Endothelial cell of umbilical vein (primary cell): ENCODE data around the gene MBOAT1. TPM values are rescaled to one million over a fixed set of nuclear protein-coding genes. Genes with fewer than 3 reads are reported as not detected.

Source experiments
- BruUV-seq: library from RNA; stranded (reverse); fragments of 400-500 nt; replicated peaks from 2 replicates; lab custom pipeline; 2021; lab: Mats Ljungman, UMichigan
- CTCF ChIA-PET: fragments of 300-600, 350-600 bp; sonication (Branson Sonifier 250); formaldehyde crosslinking; loops from one replicate; lab custom pipeline; 2021; ENCODE audit warnings: antibody characterized with exemption, inconsistent platforms; lab: Charles Lee
- POLR2A ChIA-PET: fragments of 300-600, 350-600 bp; sonication (Branson Sonifier 250); formaldehyde crosslinking; loops from one replicate; lab custom pipeline; 2021; ENCODE audit warnings: antibody characterized with exemption, inconsistent platforms; lab: Charles Lee
- DNase-seq: peaks from one replicate; pipeline ENCODE4 v3.0.0-alpha.2; 2011; ENCODE audit warnings: low read depth, low spot score
- FAIRE-seq: peaks from 2 replicates; lab custom pipeline; 2011; peaks lifted over from hg19 to GRCh38; lab: Jason Lieb, UNC
- H2AFZ ChIP-seq: 2 replicates; pipeline ENCODE4 v1.6.0; 2012; ENCODE audit warnings: low read depth, low read length, control low read depth, inconsistent platforms
- H3K27ac ChIP-seq: 2 replicates; pipeline ENCODE4 v1.5.1; 2011; ENCODE audit warnings: low read depth, mild to moderate bottlenecking, control low read depth, low read length, moderate library complexity; ENCODE audit not compliant: insufficient read depth
- H3K27me3 ChIP-seq, 2 experiments: 2 replicates each; pipeline versions ENCODE4 v1.6.0 to v1.6.1; 2011; ENCODE audit warnings: low read length in 2 of 2, mixed read lengths in 1 of 2; ENCODE audit not compliant: control insufficient read depth in 2 of 2, insufficient read depth in 2 of 2
- H3K36me3 ChIP-seq, 2 experiments: 2 replicates in 1 of 2; 3 replicates in 1 of 2; pipeline ENCODE4 v1.5.1; 2011; ENCODE audit warnings: low read length in 2 of 2, mild to moderate bottlenecking in 1 of 2, moderate library complexity in 1 of 2; ENCODE audit not compliant: control insufficient read depth in 2 of 2, insufficient read depth in 2 of 2; ENCODE audit errors: extremely low read depth in 1 of 2
- H3K4me1 ChIP-seq: 3 replicates; pipeline ENCODE4 v1.5.1; 2011; ENCODE audit warnings: mild to moderate bottlenecking, low read length; ENCODE audit not compliant: control insufficient read depth, insufficient read depth; ENCODE audit errors: extremely low read depth
- H3K4me2 ChIP-seq: 2 replicates; pipeline ENCODE4 v1.6.1; 2011; ENCODE audit warnings: low read length, control low read depth, mixed read lengths; ENCODE audit not compliant: insufficient read depth
- H3K4me3 ChIP-seq, 3 experiments: fragments of 200-600 bp in 1 of 3; sonication (generic), shearing (Covaris generic) in 1 of 3; replicated peaks in 1 of 3; 2 replicates each; pipeline ENCODE4 v1.5.1; 2011 to 2016; ENCODE audit warnings: control low read depth in 3 of 3, low read length in 3 of 3, mild to moderate bottlenecking in 2 of 3, inconsistent platforms in 1 of 3, low read depth in 1 of 3, moderate library complexity in 1 of 3; ENCODE audit not compliant: insufficient read depth in 1 of 3
- H3K79me2 ChIP-seq: 2 replicates; pipeline ENCODE4 v1.6.0; 2012; ENCODE audit warnings: low read length, inconsistent platforms; ENCODE audit not compliant: control insufficient read depth, insufficient read depth
- H3K9ac ChIP-seq: replicated peaks from 2 replicates; pipeline ENCODE3; 2011; ENCODE audit warnings: low read length, control low read depth; ENCODE audit not compliant: insufficient read depth; ENCODE audit errors: extremely low read depth
- H3K9me1 ChIP-seq: replicated peaks from 3 replicates; pipeline ENCODE4 v1.6.0; 2011; ENCODE audit warnings: mild to moderate bottlenecking, low read length; ENCODE audit not compliant: control insufficient read depth, insufficient read depth; ENCODE audit errors: extremely low read depth
- H3K9me3 ChIP-seq: replicated peaks from 2 replicates; pipeline ENCODE4 v1.5.1; 2012; ENCODE audit warnings: low read length, inconsistent platforms; ENCODE audit not compliant: control insufficient read depth, insufficient read depth
- H4K20me1 ChIP-seq: replicated peaks from 2 replicates; pipeline ENCODE3; 2011; ENCODE audit warnings: mild to moderate bottlenecking, low read length; ENCODE audit not compliant: control insufficient read depth, insufficient read depth; ENCODE audit errors: extremely low read depth
- EZH2 ChIP-seq: IDR thresholded peaks from 2 replicates; pipeline ENCODE4 v1.6.1; 2012; ENCODE audit warnings: borderline replicate concordance, low read depth, mild to moderate bottlenecking, moderate library complexity, low read length, inconsistent platforms; ENCODE audit not compliant: severe bottlenecking
- FOS ChIP-seq: IDR thresholded peaks from 2 replicates; pipeline ENCODE4 v1.6.1; 2011; ENCODE audit warnings: mild to moderate bottlenecking, low read length, moderate library complexity, borderline replicate concordance; ENCODE audit not compliant: insufficient read depth
- GATA2 ChIP-seq: IDR thresholded peaks from 2 replicates; pipeline ENCODE4 v1.7.0; 2011; ENCODE audit warnings: low read depth, mild to moderate bottlenecking, moderate library complexity, mixed read lengths, low read length; ENCODE audit not compliant: insufficient read length, insufficient read depth
- JUN ChIP-seq: IDR thresholded peaks from 2 replicates; pipeline ENCODE4 v1.6.1; 2011; ENCODE audit warnings: borderline replicate concordance, low read depth; ENCODE audit not compliant: insufficient read length, insufficient read depth
- MYC ChIP-seq: IDR thresholded peaks from one replicate; pipeline ENCODE4 v1.6.1; 2011; ENCODE audit warnings: mild to moderate bottlenecking, low read depth, low read length
- POLR2AphosphoS5 ChIP-seq: IDR thresholded peaks from 2 replicates; pipeline ENCODE4 v1.6.1; 2012; ENCODE audit warnings: low read depth, mild to moderate bottlenecking, control low read depth, low read length, moderate library complexity; ENCODE audit not compliant: insufficient read depth
- dilution Hi-C: fragments of 300-500 bp; cut with MboI; formaldehyde crosslinking; loops from one replicate; pipeline ENCODE4 v1.15.0; 2019; ENCODE audit warnings: low sequenced_read_pairs; ENCODE audit not compliant: extremely low pct_ligation_motif_present
- intact Hi-C: fragments of 100-400 bp; cut with micrococcal nuclease; formaldehyde crosslinking; loops from one replicate; pipeline ENCODE4 v1.10.0; 2022
- polyA plus RNA-seq, 4 experiments: library from polyadenylated mRNA; depleted of rRNA in 3 of 4; stranded (reverse) in 3 of 4; unstranded in 1 of 4; fragments of >200 nt; gene quantifications; 2 replicates each; pipeline versions ENCODE4 v1.2.1 to v1.2.3, GENCODE V29; 2011 to 2012; ENCODE audit warnings: missing spikeins in 1 of 4
- total RNA-seq: library from RNA; stranded (reverse); gene quantifications from 2 replicates; pipeline ENCODE4 v1.2.3, GENCODE V29; 2021
- TF ChIP-seq, protein P1 (sequence below): IDR thresholded peaks from 2 replicates; pipeline ENCODE4 v1.6.1; 2011; ENCODE audit not compliant: insufficient read depth, insufficient read length
- TF ChIP-seq, protein P2 (sequence below), 2 donors: IDR thresholded peaks; 1 replicate in 1 of 2; 2 replicates in 1 of 2; pipeline ENCODE4 v1.5.1; 2011; ENCODE audit warnings: low read length in 2 of 2, mild to moderate bottlenecking in 2 of 2, moderate library complexity in 2 of 2, control low read depth in 1 of 2, inconsistent platforms in 1 of 2, low read depth in 1 of 2; ENCODE audit not compliant: insufficient read depth in 1 of 2; ENCODE audit errors: extremely low read depth in 1 of 2

The MBOAT1 gene
- total and polyA plus RNA-seq, 2 donors (not counting 3 experiments of a cell fraction or from before 2014, with no cell fraction given): 2.1 to 5.4 TPM

DNA sequence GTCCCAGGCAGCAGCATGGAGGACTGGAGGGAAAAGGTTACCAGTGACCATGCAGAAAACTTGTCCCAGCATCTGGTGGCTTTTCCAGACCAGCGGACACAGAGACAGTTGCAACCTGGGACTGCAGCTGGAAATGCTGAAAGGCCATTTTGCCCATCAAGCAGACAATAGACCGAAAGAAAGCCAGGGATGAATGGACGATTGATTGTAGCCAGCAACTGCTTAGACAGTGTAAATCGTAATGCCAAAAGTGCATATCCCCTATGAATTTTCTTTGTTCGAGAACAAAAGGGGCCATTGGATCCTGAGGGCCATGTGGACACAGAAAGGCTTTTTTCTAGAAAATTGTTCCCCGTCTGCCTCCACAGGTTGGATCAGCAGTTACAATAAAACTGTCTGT is 115.7 kb downstream of the MBOAT1 start:
- DNase-seq (no peak), FAIRE-seq (no peak)
- dilution Hi-C loops: no loop called here
- no peak overlapping the region for H3K4me2 ChIP-seq
- no peak overlapping the region for H3K27ac ChIP-seq
- no peak overlapping the region for H2AFZ ChIP-seq
- H3K79me2 ChIP-seq: no peaks in the 10 kb centered on the region
- TF ChIP-seq JUN: no peak
- TF ChIP-seq FOS: no peak
- TF ChIP-seq, protein P1, sequence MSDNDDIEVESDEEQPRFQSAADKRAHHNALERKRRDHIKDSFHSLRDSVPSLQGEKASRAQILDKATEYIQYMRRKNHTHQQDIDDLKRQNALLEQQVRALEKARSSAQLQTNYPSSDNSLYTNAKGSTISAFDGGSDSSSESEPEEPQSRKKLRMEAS: no peak
- no peak for TF ChIP-seq POLR2AphosphoS5
- no peak for TF ChIP-seq EZH2
- TF ChIP-seq, protein P2, sequence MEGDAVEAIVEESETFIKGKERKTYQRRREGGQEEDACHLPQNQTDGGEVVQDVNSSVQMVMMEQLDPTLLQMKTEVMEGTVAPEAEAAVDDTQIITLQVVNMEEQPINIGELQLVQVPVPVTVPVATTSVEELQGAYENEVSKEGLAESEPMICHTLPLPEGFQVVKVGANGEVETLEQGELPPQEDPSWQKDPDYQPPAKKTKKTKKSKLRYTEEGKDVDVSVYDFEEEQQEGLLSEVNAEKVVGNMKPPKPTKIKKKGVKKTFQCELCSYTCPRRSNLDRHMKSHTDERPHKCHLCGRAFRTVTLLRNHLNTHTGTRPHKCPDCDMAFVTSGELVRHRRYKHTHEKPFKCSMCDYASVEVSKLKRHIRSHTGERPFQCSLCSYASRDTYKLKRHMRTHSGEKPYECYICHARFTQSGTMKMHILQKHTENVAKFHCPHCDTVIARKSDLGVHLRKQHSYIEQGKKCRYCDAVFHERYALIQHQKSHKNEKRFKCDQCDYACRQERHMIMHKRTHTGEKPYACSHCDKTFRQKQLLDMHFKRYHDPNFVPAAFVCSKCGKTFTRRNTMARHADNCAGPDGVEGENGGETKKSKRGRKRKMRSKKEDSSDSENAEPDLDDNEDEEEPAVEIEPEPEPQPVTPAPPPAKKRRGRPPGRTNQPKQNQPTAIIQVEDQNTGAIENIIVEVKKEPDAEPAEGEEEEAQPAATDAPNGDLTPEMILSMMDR (IDR thresholded peaks at IDR 0.05; ENCODE audit: extremely low read depth in 1 of 2, insufficient read depth in 1 of 2, low read depth in 1 of 2, low read length in 2 of 2): no peak
- no peak for TF ChIP-seq GATA2
- no peak for TF ChIP-seq MYC
- no peaks in the 10 kb centered on the region for H3K27me3 ChIP-seq
- no peak overlapping the region for H3K9ac ChIP-seq
- intact Hi-C loops: no loop called here
- H3K9me3 ChIP-seq: no peaks in the 10 kb centered on the region
- POLR2A ChIA-PET: no interaction called here
- H3K4me3 ChIP-seq: no peak overlapping the region
- H3K36me3 ChIP-seq: no peaks in the 10 kb centered on the region
- no peaks in the 10 kb centered on the region for H3K4me1 ChIP-seq
- CTCF ChIA-PET: interaction anchor here (2.7 kb wide), 1 partner anchor 30 kb away, joined by 20 read pairs; no protein-coding TSS in a partner anchor
- BruUV-seq: no TSS peak
- no peaks in the 10 kb centered on the region for H4K20me1 ChIP-seq
- no peaks in the 10 kb centered on the region for H3K9me1 ChIP-seq
